Fibroblast of lung (primary cell): ENCODE results near the gene DPY19L1.
"Not testable (repeated sequence)": the region's sequence is repeated elsewhere in the genome, so short reads cannot be mapped to it uniquely, and the experiment has no call there.

Experiments used
- EZH2 ChIP-seq: IDR thresholded peaks from 2 replicates; pipeline ENCODE4 v1.5.1; 2012; ENCODE audit warnings: low read length, control low read depth, mild to moderate bottlenecking; ENCODE audit errors: missing control alignments
- TF ChIP-seq, protein P1 (sequence below), 2 donors: IDR thresholded peaks in 1 of 2; conservative IDR thresholded peaks in 1 of 2; 1 replicate in 1 of 2; 2 replicates in 1 of 2; pipeline ENCODE4 v1.5.1; 2011 to 2012; ENCODE audit warnings: low read length in 2 of 2, control low read depth in 1 of 2, inconsistent platforms in 1 of 2, low read depth in 1 of 2, mild to moderate bottlenecking in 1 of 2

GRCh38 chr7:35079517-35079916 lies 42.2 kb upstream of the DPY19L1 start:
- TF ChIP-seq, protein P1, sequence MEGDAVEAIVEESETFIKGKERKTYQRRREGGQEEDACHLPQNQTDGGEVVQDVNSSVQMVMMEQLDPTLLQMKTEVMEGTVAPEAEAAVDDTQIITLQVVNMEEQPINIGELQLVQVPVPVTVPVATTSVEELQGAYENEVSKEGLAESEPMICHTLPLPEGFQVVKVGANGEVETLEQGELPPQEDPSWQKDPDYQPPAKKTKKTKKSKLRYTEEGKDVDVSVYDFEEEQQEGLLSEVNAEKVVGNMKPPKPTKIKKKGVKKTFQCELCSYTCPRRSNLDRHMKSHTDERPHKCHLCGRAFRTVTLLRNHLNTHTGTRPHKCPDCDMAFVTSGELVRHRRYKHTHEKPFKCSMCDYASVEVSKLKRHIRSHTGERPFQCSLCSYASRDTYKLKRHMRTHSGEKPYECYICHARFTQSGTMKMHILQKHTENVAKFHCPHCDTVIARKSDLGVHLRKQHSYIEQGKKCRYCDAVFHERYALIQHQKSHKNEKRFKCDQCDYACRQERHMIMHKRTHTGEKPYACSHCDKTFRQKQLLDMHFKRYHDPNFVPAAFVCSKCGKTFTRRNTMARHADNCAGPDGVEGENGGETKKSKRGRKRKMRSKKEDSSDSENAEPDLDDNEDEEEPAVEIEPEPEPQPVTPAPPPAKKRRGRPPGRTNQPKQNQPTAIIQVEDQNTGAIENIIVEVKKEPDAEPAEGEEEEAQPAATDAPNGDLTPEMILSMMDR (conservative IDR thresholded peaks at IDR 0.05 in 1 of 2, IDR thresholded peaks at IDR 0.05 in 1 of 2; ENCODE audit: low read depth in 1 of 2, low read length in 2 of 2): not testable (repeated sequence)
- not testable (repeated sequence) for TF ChIP-seq EZH2
